Immature natural killer cell (primary cell): ENCODE data around the gene NPTX1. TPM values are rescaled to one million over a fixed set of nuclear protein-coding genes. Genes with fewer than 3 reads are reported as not detected.

Experiments
- DNase-seq, 3 donors: peaks; one replicate each; pipeline ENCODE4 v3.0.0; 2022; ENCODE audit warnings: mixed read lengths in 1 of 3
- H3K27ac Mint-ChIP-seq, 6 donors: one replicate each; pipeline ENCODE4 v1.8.0; 2020; ENCODE audit warnings: mixed read lengths in 6 of 6, mild to moderate bottlenecking in 5 of 6, inconsistent platforms in 4 of 6, moderate library complexity in 3 of 6
- H3K27me3 Mint-ChIP-seq, 3 donors: one replicate each; pipeline ENCODE4 v1.8.0; 2020 to 2021; ENCODE audit warnings: low read depth in 3 of 3, mild to moderate bottlenecking in 3 of 3, mixed read lengths in 3 of 3, moderate library complexity in 3 of 3, inconsistent platforms in 1 of 3
- H3K36me3 Mint-ChIP-seq, 3 donors: one replicate each; pipeline ENCODE4 v1.8.0; 2020; ENCODE audit warnings: mixed read lengths in 3 of 3, inconsistent platforms in 2 of 3, mild to moderate bottlenecking in 2 of 3
- H3K4me1 Mint-ChIP-seq, 2 donors: one replicate each; pipeline ENCODE4 v1.8.0; 2020; ENCODE audit warnings: inconsistent platforms in 2 of 2, mild to moderate bottlenecking in 2 of 2, mixed read lengths in 2 of 2, moderate library complexity in 1 of 2
- H3K4me3 Mint-ChIP-seq, 5 donors: one replicate each; pipeline ENCODE4 v1.8.0; 2020; ENCODE audit warnings: mild to moderate bottlenecking in 5 of 5, mixed read lengths in 5 of 5, inconsistent platforms in 3 of 5, moderate library complexity in 3 of 5
- H3K9me3 Mint-ChIP-seq, 6 donors: one replicate each; pipeline ENCODE4 v1.8.0; 2020; ENCODE audit warnings: mild to moderate bottlenecking in 6 of 6, mixed read lengths in 6 of 6, inconsistent platforms in 4 of 6, moderate library complexity in 3 of 6
- polyA plus RNA-seq, 3 donors: library from polyadenylated mRNA; unstranded; fragments of 300-500 nt; fragmentation: Illumina TruSeq; gene quantifications; one replicate each; pipeline ENCODE4 v1.2.3, GENCODE V29; 2021

The NPTX1 gene
- polyA plus RNA-seq, 3 donors from 2014 or later: 0.13 to 1.5 TPM; not detected in 1

- Mint-ChIP-seq H3K4me1 (peaks cover 37 to 43% of the 10 kb centered on the region in 2 donors), H3K36me3 (no peaks in the 10 kb centered on the region), H3K9me3 (no peaks in the 10 kb centered on the region), H3K27ac (peak overlapping the region in 1 of 6 donors; percentile 70), H3K4me3 (peak overlapping the region in 2 of 5 donors; percentile 7 to 49), H3K27me3 (peaks cover 8 to 30% (median 13%) of the 10 kb centered on the region in 3 donors)
- DNase-seq: no peak
These were observed 7.5 kb downstream of the NPTX1 start for GRCh38 chr17:80468781-80469493.

- Mint-ChIP-seq H3K4me3 (no peak overlapping the region), H3K36me3 (no peaks in the 10 kb centered on the region), H3K27ac (no peak overlapping the region), H3K4me1 (peaks cover 34 to 38% of the 10 kb centered on the region in 2 donors), H3K27me3 (peaks cover 8 to 30% (median 13%) of the 10 kb centered on the region in 3 donors), H3K9me3 (no peaks in the 10 kb centered on the region)
- no peak for DNase-seq
These were observed 8.2 kb downstream of the NPTX1 start for GRCh38 chr17:80468242-80468641.

GRCh38 chr17:80466188-80466705, 10.2 kb downstream of the NPTX1 start:
- DNase-seq: no peak
- H3K36me3 Mint-ChIP-seq: no peaks in the 10 kb centered on the region
- H3K9me3 Mint-ChIP-seq: no peaks in the 10 kb centered on the region
- H3K27ac Mint-ChIP-seq: no peak overlapping the region
- no peak overlapping the region for H3K4me3 Mint-ChIP-seq
- H3K27me3 Mint-ChIP-seq: peaks cover 4 to 27% (median 13%) of the 10 kb centered on the region in 3 donors
- peaks cover 14 to 19% of the 10 kb centered on the region in 2 donors for H3K4me1 Mint-ChIP-seq

- no peak for DNase-seq
- Mint-ChIP-seq H3K9me3 (no peaks in the 10 kb centered on the region), H3K27me3 (peaks cover 4 to 30% (median 17%) of the 10 kb centered on the region in 3 donors), H3K4me1 (peaks cover 10 to 11% of the 10 kb centered on the region in 2 donors), H3K4me3 (no peak overlapping the region), H3K36me3 (no peaks in the 10 kb centered on the region), H3K27ac (no peak overlapping the region)
These were observed 11.0 kb downstream of the NPTX1 start for GRCh38 chr17:80465327-80465974.

GRCh38 chr17:80464486-80464885, 11.9 kb downstream of the NPTX1 start:
- H3K4me1 Mint-ChIP-seq: peaks cover 4 to 7% of the 10 kb centered on the region in 2 donors
- H3K36me3 Mint-ChIP-seq: no peaks in the 10 kb centered on the region
- H3K4me3 Mint-ChIP-seq: no peak overlapping the region
- peaks cover 4 to 27% (median 17%) of the 10 kb centered on the region in 3 donors for H3K27me3 Mint-ChIP-seq
- H3K9me3 Mint-ChIP-seq: no peaks in the 10 kb centered on the region
- DNase-seq: no peak
- no peak overlapping the region for H3K27ac Mint-ChIP-seq

- peaks cover 1 to 24% (median 14%) of the 10 kb centered on the region in 3 donors for H3K27me3 Mint-ChIP-seq
These were observed 12.5 kb downstream of the NPTX1 start for GRCh38 chr17:80463784-80464400.

GRCh38 chr17:80461528-80462160, 14.8 kb downstream of the NPTX1 start:
- Mint-ChIP-seq H3K27ac (no peak overlapping the region), H3K4me3 (no peak overlapping the region), H3K4me1 (peaks cover 0 to 10% of the 10 kb centered on the region in 2 donors), H3K9me3 (no peaks in the 10 kb centered on the region), H3K36me3 (no peaks in the 10 kb centered on the region), H3K27me3 (peaks cover 0 to 12% (median 7%) of the 10 kb centered on the region in 3 donors)
- DNase-seq: no peak

More at GRCh38 chr17:80463784-80464400, 12.5 kb downstream of the NPTX1 start:
- Mint-ChIP-seq H3K9me3 (no peaks in the 10 kb centered on the region), H3K4me1 (peaks cover 4 to 8% of the 10 kb centered on the region in 2 donors), H3K27ac (no peak overlapping the region), H3K4me3 (no peak overlapping the region), H3K36me3 (no peaks in the 10 kb centered on the region)
- no peak for DNase-seq

- DNase-seq: no peak
- no peak overlapping the region for H3K27ac Mint-ChIP-seq
- H3K27me3 Mint-ChIP-seq: peaks cover 2 to 12% (median 7%) of the 10 kb centered on the region in 3 donors
- no peaks in the 10 kb centered on the region for H3K36me3 Mint-ChIP-seq
- H3K4me3 Mint-ChIP-seq: no peak overlapping the region
- H3K4me1 Mint-ChIP-seq: peaks cover 5 to 14% of the 10 kb centered on the region in 2 donors
- H3K9me3 Mint-ChIP-seq: no peaks in the 10 kb centered on the region
These were observed 16.0 kb downstream of the NPTX1 start for GRCh38 chr17:80460429-80460834.

GRCh38 chr17:80459234-80459633, 17.2 kb downstream of the NPTX1 start:
- Mint-ChIP-seq H3K27me3 (peaks cover 5 to 15% (median 8%) of the 10 kb centered on the region in 3 donors), H3K4me1 (peaks cover 11 to 19% of the 10 kb centered on the region in 2 donors), H3K9me3 (no peaks in the 10 kb centered on the region), H3K36me3 (no peaks in the 10 kb centered on the region), H3K4me3 (peak overlapping the region in 1 of 5 donors; percentile 0), H3K27ac (no peak overlapping the region)
- DNase-seq: no peak

- Mint-ChIP-seq H3K4me1 (peaks cover 23 to 30% of the 10 kb centered on the region in 2 donors), H3K27me3 (peaks cover 7 to 15% (median 13%) of the 10 kb centered on the region in 3 donors), H3K36me3 (no peaks in the 10 kb centered on the region), H3K4me3 (peak overlapping the region in 1 of 5 donors; percentile 57), H3K9me3 (no peaks in the 10 kb centered on the region), H3K27ac (peak overlapping the region in 1 of 6 donors; percentile 81)
- DNase-seq: no peak
These were observed 18.4 kb downstream of the NPTX1 start for GRCh38 chr17:80458016-80458415.

- no peaks in the 10 kb centered on the region for H3K9me3 Mint-ChIP-seq
- peak; percentile 37 to 52 (median 39) for DNase-seq
- peaks cover 23 to 30% of the 10 kb centered on the region in 2 donors for H3K4me1 Mint-ChIP-seq
- H3K36me3 Mint-ChIP-seq: no peaks in the 10 kb centered on the region
- H3K27me3 Mint-ChIP-seq: peaks cover 7 to 13% (median 12%) of the 10 kb centered on the region in 3 donors
- peak overlapping the region in 5 of 6 donors; percentile 28 to 81 (median 55) for H3K27ac Mint-ChIP-seq
- H3K4me3 Mint-ChIP-seq: peak overlapping the region in 4 of 5 donors; percentile 26 to 63 (median 45)
These were observed 19.1 kb downstream of the NPTX1 start for GRCh38 chr17:80457236-80457856.

GRCh38 chr17:80456465-80457235, 19.8 kb downstream of the NPTX1 start:
- peaks cover 7 to 15% (median 12%) of the 10 kb centered on the region in 3 donors for H3K27me3 Mint-ChIP-seq
- no peaks in the 10 kb centered on the region for H3K36me3 Mint-ChIP-seq
- no peaks in the 10 kb centered on the region for H3K9me3 Mint-ChIP-seq
- peak overlapping the region in 5 of 6 donors; percentile 29 to 81 (median 62) for H3K27ac Mint-ChIP-seq
- peak overlapping the region in 4 of 5 donors; percentile 26 to 63 (median 56) for H3K4me3 Mint-ChIP-seq
- peaks cover 23 to 30% of the 10 kb centered on the region in 2 donors for H3K4me1 Mint-ChIP-seq
- no peak for DNase-seq
